PFSK-1 (cell line): ENCODE measurements around the gene UNC80.

Experiments
- POLR2AphosphoS5 ChIP-seq: IDR thresholded peaks from 2 replicates; pipeline ENCODE4 v1.6.1; 2012; ENCODE audit warnings: low read depth, mild to moderate bottlenecking, control low read depth, low read length, moderate library complexity
- SIN3A ChIP-seq: IDR thresholded peaks from 2 replicates; pipeline ENCODE4 v1.6.1; 2012; ENCODE audit warnings: mild to moderate bottlenecking, low read length, moderate library complexity, borderline replicate concordance; ENCODE audit not compliant: insufficient read depth
- TAF1 ChIP-seq: IDR thresholded peaks from 2 replicates; pipeline ENCODE4 v1.6.1; 2012; ENCODE audit warnings: low read length, control low read depth, borderline replicate concordance; ENCODE audit not compliant: insufficient read depth
- TF ChIP-seq, protein P1 (sequence below), 2 experiments: IDR thresholded peaks; 2 replicates each; pipeline versions ENCODE4 v1.6.1 to v1.8.0; 2011 to 2012; ENCODE audit warnings: low read depth in 2 of 2, low read length in 2 of 2, control low read depth in 1 of 2, inconsistent platforms in 1 of 2, mild to moderate bottlenecking in 1 of 2, moderate library complexity in 1 of 2; ENCODE audit not compliant: insufficient read depth in 1 of 2

DNA sequence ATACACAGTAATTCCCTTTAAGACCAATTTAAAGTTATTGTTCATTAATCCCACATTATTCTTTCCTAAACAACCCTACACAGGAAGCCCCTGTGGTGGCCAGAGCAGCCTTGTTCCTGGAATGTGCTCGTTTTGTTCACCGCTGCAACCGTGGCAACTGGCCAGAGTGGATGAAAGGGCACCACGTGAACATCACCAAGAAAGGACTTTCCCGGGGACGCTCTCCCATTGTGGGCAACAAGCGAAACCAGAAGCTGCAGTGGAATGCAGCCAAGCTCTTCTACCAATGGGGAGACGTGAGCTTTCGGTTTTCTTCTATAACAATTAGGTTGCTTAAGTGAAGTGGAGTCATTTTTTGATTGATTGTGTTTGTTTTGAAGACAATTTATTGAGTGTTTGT is 101.0 kb downstream of the UNC80 start:
- TF ChIP-seq POLR2AphosphoS5 (no peak), TAF1 (no peak), SIN3A (no peak)
- TF ChIP-seq, protein P1, sequence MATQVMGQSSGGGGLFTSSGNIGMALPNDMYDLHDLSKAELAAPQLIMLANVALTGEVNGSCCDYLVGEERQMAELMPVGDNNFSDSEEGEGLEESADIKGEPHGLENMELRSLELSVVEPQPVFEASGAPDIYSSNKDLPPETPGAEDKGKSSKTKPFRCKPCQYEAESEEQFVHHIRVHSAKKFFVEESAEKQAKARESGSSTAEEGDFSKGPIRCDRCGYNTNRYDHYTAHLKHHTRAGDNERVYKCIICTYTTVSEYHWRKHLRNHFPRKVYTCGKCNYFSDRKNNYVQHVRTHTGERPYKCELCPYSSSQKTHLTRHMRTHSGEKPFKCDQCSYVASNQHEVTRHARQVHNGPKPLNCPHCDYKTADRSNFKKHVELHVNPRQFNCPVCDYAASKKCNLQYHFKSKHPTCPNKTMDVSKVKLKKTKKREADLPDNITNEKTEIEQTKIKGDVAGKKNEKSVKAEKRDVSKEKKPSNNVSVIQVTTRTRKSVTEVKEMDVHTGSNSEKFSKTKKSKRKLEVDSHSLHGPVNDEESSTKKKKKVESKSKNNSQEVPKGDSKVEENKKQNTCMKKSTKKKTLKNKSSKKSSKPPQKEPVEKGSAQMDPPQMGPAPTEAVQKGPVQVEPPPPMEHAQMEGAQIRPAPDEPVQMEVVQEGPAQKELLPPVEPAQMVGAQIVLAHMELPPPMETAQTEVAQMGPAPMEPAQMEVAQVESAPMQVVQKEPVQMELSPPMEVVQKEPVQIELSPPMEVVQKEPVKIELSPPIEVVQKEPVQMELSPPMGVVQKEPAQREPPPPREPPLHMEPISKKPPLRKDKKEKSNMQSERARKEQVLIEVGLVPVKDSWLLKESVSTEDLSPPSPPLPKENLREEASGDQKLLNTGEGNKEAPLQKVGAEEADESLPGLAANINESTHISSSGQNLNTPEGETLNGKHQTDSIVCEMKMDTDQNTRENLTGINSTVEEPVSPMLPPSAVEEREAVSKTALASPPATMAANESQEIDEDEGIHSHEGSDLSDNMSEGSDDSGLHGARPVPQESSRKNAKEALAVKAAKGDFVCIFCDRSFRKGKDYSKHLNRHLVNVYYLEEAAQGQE (IDR thresholded peaks at IDR 0.05; ENCODE audit: insufficient read depth in 1 of 2, low read depth in 2 of 2, low read length in 2 of 2) = no peak
